ENCODE data around the gene SYT2.

- TF ChIP-seq POLR2A (IDR thresholded peaks at IDR 0.05; ENCODE audit: low read depth, low read length) (no peak), TAF1 (IDR thresholded peaks at IDR 0.05; ENCODE audit: low read depth, low read length) (no peak), SPI1 (IDR thresholded peaks at IDR 0.05; ENCODE audit: low read depth, low read length) (no peak), POLR2AphosphoS5 (IDR thresholded peaks at IDR 0.05; ENCODE audit: low read depth, low read length) (no peak)
These were observed 9.1 kb downstream of the SYT2 start for GRCh38 chr1:202701200-202701599.

All from GM12891 (cell line).